Stomach (tissue), 4 donors: ENCODE measurements around the gene COPB1.

Source experiments
- EP300 ChIP-seq: sonication (generic); formaldehyde crosslinking; IDR thresholded peaks from one replicate; pipeline ENCODE4 v1.6.1; 2017; ENCODE audit warnings: antibody characterized with exemption
- POLR2A ChIP-seq, 4 donors: fragments of 450-650 bp; IDR thresholded peaks; one replicate each; pipeline ENCODE4 v1.6.1; 2016; ENCODE audit warnings: antibody characterized with exemption in 4 of 4, control low read depth in 2 of 4, mild to moderate bottlenecking in 1 of 4, moderate library complexity in 1 of 4
- POLR2AphosphoS5 ChIP-seq, 3 donors: sonication (generic); formaldehyde crosslinking; IDR thresholded peaks; one replicate each; pipeline ENCODE4 v1.6.1; 2016; ENCODE audit warnings: antibody characterized with exemption in 3 of 3
- TF ChIP-seq, protein P1 (sequence below), 7 experiments: fragments of 450-650 bp in 4 of 7; fragments of 200-600 bp in 3 of 7; sonication (generic) in 3 of 7; IDR thresholded peaks; one replicate each; pipeline ENCODE4 v1.5.1; 2016 to 2019; ENCODE audit warnings: antibody characterized with exemption in 7 of 7, control low read depth in 2 of 7, mild to moderate bottlenecking in 1 of 7

DNA sequence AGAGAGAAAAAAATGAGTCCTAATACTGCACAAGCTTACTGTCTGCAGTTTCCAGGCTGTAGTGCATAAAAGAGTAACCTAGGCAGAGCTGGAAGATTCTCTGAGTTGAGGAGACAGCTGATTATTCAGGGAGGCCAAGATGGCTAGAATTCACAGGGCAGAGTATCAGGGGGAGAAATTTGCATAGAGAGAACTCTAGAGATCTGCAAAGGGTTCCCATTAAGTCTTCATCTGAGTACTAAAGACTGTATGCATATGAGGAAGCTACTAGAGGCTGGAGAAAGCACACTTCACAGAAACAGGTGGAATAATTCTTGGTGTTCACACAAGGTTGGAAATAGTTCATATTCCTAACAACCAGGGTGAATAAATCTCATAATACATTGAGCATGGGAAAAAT, 74.0 kb downstream of the COPB1 start:
- TF ChIP-seq, protein P1, sequence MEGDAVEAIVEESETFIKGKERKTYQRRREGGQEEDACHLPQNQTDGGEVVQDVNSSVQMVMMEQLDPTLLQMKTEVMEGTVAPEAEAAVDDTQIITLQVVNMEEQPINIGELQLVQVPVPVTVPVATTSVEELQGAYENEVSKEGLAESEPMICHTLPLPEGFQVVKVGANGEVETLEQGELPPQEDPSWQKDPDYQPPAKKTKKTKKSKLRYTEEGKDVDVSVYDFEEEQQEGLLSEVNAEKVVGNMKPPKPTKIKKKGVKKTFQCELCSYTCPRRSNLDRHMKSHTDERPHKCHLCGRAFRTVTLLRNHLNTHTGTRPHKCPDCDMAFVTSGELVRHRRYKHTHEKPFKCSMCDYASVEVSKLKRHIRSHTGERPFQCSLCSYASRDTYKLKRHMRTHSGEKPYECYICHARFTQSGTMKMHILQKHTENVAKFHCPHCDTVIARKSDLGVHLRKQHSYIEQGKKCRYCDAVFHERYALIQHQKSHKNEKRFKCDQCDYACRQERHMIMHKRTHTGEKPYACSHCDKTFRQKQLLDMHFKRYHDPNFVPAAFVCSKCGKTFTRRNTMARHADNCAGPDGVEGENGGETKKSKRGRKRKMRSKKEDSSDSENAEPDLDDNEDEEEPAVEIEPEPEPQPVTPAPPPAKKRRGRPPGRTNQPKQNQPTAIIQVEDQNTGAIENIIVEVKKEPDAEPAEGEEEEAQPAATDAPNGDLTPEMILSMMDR (IDR thresholded peaks at IDR 0.05) = no peak
- TF ChIP-seq POLR2A (IDR thresholded peaks at IDR 0.05) = no peak
- no peak for TF ChIP-seq EP300
- no peak for TF ChIP-seq POLR2AphosphoS5 (IDR thresholded peaks at IDR 0.05)
